NCI-H2227 treated with DMSO at 0.1 percent for 48 hours (cell line): ENCODE measurements around the gene TMOD4.

Experiments
- DNase-seq: peaks from one replicate; lab custom pipeline; 2025; lab: John Stamatoyannopoulos, UW

TMOD4 gene

GRCh38 chr1:151142411-151143056, 33.2 kb downstream of the TMOD4 start:
- no peak for DNase-seq

- no peak for DNase-seq
Measured at GRCh38 chr1:151137789-151138188, 38.0 kb downstream of the TMOD4 start.

- DNase-seq, result no peak
Measured at GRCh38 chr1:151135433-151136385, 40.1 kb downstream of the TMOD4 start.

- no peak for DNase-seq
Measured at GRCh38 chr1:151134991-151135390, 40.8 kb downstream of the TMOD4 start.

- no peak for DNase-seq
Measured at GRCh38 chr1:151134396-151134795, 41.4 kb downstream of the TMOD4 start.

GRCh38 chr1:151133018-151133806, 42.6 kb downstream of the TMOD4 start:
- no peak for DNase-seq

- no peak for DNase-seq
Measured at GRCh38 chr1:151132335-151133017, 43.3 kb downstream of the TMOD4 start.

GRCh38 chr1:151131701-151132334, 44.0 kb downstream of the TMOD4 start:
- DNase-seq, result no peak

- no peak for DNase-seq
Measured at GRCh38 chr1:151130987-151131586, 44.7 kb downstream of the TMOD4 start.

- DNase-seq, result no peak
Measured at GRCh38 chr1:151128800-151129199, 47.0 kb downstream of the TMOD4 start.

GRCh38 chr1:151124763-151125403, 50.9 kb downstream of the TMOD4 start:
- no peak for DNase-seq
